B cell (primary cell): ENCODE results near the gene SEMA4G. TPM values are rescaled to one million over a fixed set of nuclear protein-coding genes. Genes with fewer than 3 reads are reported as not detected.

Experiments used
- ATAC-seq: fragments of 200-7000 bp; cut with Tn5 transposase; one replicate; pipeline ENCODE4 v1.10.0; 2021; ENCODE audit warnings: low read depth, mild to moderate bottlenecking, moderate number of reproducible peaks, moderate library complexity
- CTCF ChIA-PET: fragments of 350-600 bp; sonication (Branson Sonifier 250); formaldehyde crosslinking; loops from one replicate; lab custom pipeline; 2021; ENCODE audit warnings: antibody characterized with exemption, inconsistent platforms; lab: Charles Lee
- POLR2A ChIA-PET: fragments of 350-600 bp; sonication (Branson Sonifier 250); formaldehyde crosslinking; loops from one replicate; lab custom pipeline; 2021; ENCODE audit warnings: antibody characterized with exemption; lab: Charles Lee
- DNase-seq: peaks from one replicate; pipeline ENCODE4 v3.0.0; 2013
- H2AFZ ChIP-seq: 2 replicates; pipeline ENCODE4 v1.6.1; 2012; ENCODE audit warnings: mild to moderate bottlenecking, low read depth, low read length; ENCODE audit not compliant: insufficient read depth, poor library complexity, severe bottlenecking
- H3K27ac ChIP-seq, 2 donors: 1 replicate in 1 of 2; 2 replicates in 1 of 2; pipeline ENCODE4 v1.5.1; 2012 to 2013; ENCODE audit warnings: low read length in 2 of 2, mild to moderate bottlenecking in 2 of 2, moderate library complexity in 1 of 2
- H3K27me3 ChIP-seq, 4 experiments: fragments of 200-600 bp in 1 of 4; sonication (generic) in 1 of 4; replicated peaks in 1 of 4; 1 replicate in 2 of 4; 2 replicates in 2 of 4; pipeline versions ENCODE4 v1.6.1 to v1.7.0; 2013 to 2016; ENCODE audit warnings: low read length in 3 of 4, mild to moderate bottlenecking in 2 of 4, mixed read lengths in 1 of 4, moderate library complexity in 1 of 4; ENCODE audit not compliant: insufficient read depth in 4 of 4, control insufficient read depth in 3 of 4; ENCODE audit errors: control extremely low read depth in 1 of 4
- H3K36me3 ChIP-seq, 2 experiments: replicated peaks in 1 of 2; 1 replicate in 1 of 2; 2 replicates in 1 of 2; pipeline versions ENCODE4 v1.6.1 to v1.7.1; 2013; ENCODE audit warnings: low read length in 1 of 2; ENCODE audit not compliant: insufficient read depth in 2 of 2, control insufficient read depth in 1 of 2; ENCODE audit errors: control extremely low read depth in 1 of 2, extremely low read depth in 1 of 2
- H3K4me1 ChIP-seq, 2 donors: fragments of 200-600 bp in 1 of 2; sonication (generic) in 1 of 2; 1 replicate in 1 of 2; 2 replicates in 1 of 2; pipeline versions ENCODE4 v1.5.1 to v1.6.1; 2013 to 2017; ENCODE audit warnings: low read length in 2 of 2; ENCODE audit not compliant: control insufficient read depth in 2 of 2, insufficient read depth in 2 of 2
- H3K4me2 ChIP-seq: replicated peaks from 2 replicates; pipeline ENCODE3; 2012; ENCODE audit warnings: mild to moderate bottlenecking, low read depth, low read length; ENCODE audit not compliant: poor library complexity, severe bottlenecking
- H3K4me3 ChIP-seq, 5 experiments: fragments of 200-600 bp in 1 of 5; sonication (generic) in 1 of 5; 1 replicate in 3 of 5; 2 replicates in 2 of 5; pipeline versions ENCODE4 v1.5.1 to v1.7.0; 2011 to 2016; ENCODE audit warnings: low read length in 4 of 5, mild to moderate bottlenecking in 4 of 5, low read depth in 2 of 5, control low read depth in 1 of 5, moderate library complexity in 1 of 5; ENCODE audit not compliant: insufficient read depth in 1 of 5; ENCODE audit errors: control extremely low read depth in 1 of 5, extremely low read depth in 1 of 5
- H3K79me2 ChIP-seq: fragments of 200-600 bp; sonication (generic); one replicate; pipeline ENCODE4 v1.6.0; 2016; ENCODE audit warnings: low read length; ENCODE audit not compliant: control insufficient read depth, insufficient read depth
- H3K9ac ChIP-seq: fragments of 200-600 bp; sonication (generic); 2 replicates; pipeline ENCODE4 v1.6.1; 2017; ENCODE audit warnings: mild to moderate bottlenecking, low read length, moderate library complexity
- H3K9me3 ChIP-seq, 3 donors: one replicate each; pipeline versions ENCODE4 v1.6.1 to v1.7.1; 2013; ENCODE audit warnings: low read length in 2 of 3; ENCODE audit not compliant: control insufficient read depth in 2 of 3, insufficient read depth in 1 of 3; ENCODE audit errors: control extremely low read depth in 1 of 3
- H4K20me1 ChIP-seq: 2 replicates; pipeline ENCODE4 v1.6.0; 2012; ENCODE audit warnings: mild to moderate bottlenecking, low read length; ENCODE audit not compliant: insufficient read depth, control insufficient read depth, poor library complexity, severe bottlenecking
- H3K27ac Mint-ChIP-seq: one replicate; pipeline ENCODE4 v1.8.0; 2021; ENCODE audit warnings: mixed read lengths
- H3K27me3 Mint-ChIP-seq: one replicate; pipeline ENCODE4 v1.8.0; 2021; ENCODE audit warnings: mixed read lengths
- H3K4me1 Mint-ChIP-seq: one replicate; pipeline ENCODE4 v1.8.0; 2021; ENCODE audit warnings: mixed read lengths
- H3K4me3 Mint-ChIP-seq: one replicate; pipeline ENCODE4 v1.8.0; 2021; ENCODE audit warnings: mixed read lengths
- H3K9me3 Mint-ChIP-seq: one replicate; pipeline ENCODE4 v1.8.0; 2022; ENCODE audit warnings: mixed read lengths; ENCODE audit not compliant: insufficient read depth
- EZH2 ChIP-seq: IDR thresholded peaks from 2 replicates; pipeline ENCODE4 v1.6.1; 2012; ENCODE audit warnings: borderline replicate concordance, low read depth, mild to moderate bottlenecking, moderate library complexity, low read length; ENCODE audit not compliant: insufficient read depth, poor library complexity, severe bottlenecking
- WGBS: methylation state at CpG from one replicate; pipeline ENCODE4 v1.1.5; 2013; ENCODE audit warnings: missing lambda C conversion rate; ENCODE audit not compliant: insufficient coverage; 5-methylcytosine and 5-hydroxymethylcytosine counted together
- intact Hi-C: fragments of 100-400 bp; cut with micrococcal nuclease; formaldehyde crosslinking; loops from one replicate; pipeline ENCODE4 v1.10.0; 2022
- polyA plus RNA-seq: library from polyadenylated mRNA; depleted of rRNA; stranded (reverse); fragments of >200 nt; gene quantifications from 2 replicates; pipeline ENCODE4 v1.2.3, GENCODE V29; 2012
- total RNA-seq, 2 donors: library from RNA; stranded (reverse); fragments of 120-200 nt in 1 of 2; gene quantifications; 1 replicate in 1 of 2; 2 replicates in 1 of 2; pipeline versions ENCODE4 v1.2.3 to v1.2.4, GENCODE V29; 2013 to 2022
- TF ChIP-seq, protein P1 (sequence below): fragments of 200-600 bp; IDR thresholded peaks from one replicate; pipeline ENCODE4 v1.8.0; 2022; ENCODE audit warnings: antibody characterized with exemption, mild to moderate bottlenecking

SEMA4G gene
- total and polyA plus RNA-seq, 2 donors (not counting 1 experiment from before 2014, with no cell fraction given): 0.84 to 0.96 TPM

DNA sequence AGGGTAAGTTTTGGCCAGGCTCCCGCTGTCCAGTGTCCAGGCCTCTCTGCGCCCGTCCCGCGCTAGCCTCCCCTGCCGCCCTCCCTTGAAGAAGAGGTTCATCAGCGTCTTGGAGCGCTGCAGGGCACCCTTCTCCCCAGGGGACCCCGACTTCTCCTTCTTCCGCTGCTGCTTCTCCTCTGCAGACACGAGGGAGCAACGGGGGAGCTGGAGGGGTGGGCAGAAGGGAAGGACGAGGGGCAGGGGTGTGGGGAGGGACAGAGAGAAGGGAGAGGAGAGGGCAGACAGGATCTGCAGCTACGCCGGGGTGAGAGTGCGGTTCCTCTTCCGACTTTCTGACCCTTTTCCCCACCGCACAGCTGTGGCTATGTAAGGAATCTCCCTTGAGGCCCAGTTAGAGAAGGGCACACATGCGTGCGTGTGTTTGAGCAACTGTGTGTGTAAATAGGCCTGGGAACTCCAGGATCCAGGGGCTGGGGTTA, 48.9 kb downstream of the SEMA4G start:
- WGBS: 6% methylated on average over 6 of the region's 20 CpGs
- DNase-seq: peak; percentile 61
- Histone ChIP-seq H3K4me2 (peak overlapping the region; percentile 65), H3K4me3 (peak overlapping the region in 2 of 5 experiments; percentile 5 to 23), H3K27me3 (peaks cover 0 to 46% (median 24%) of the 10 kb centered on the region in 4 experiments), H3K36me3 (no peaks in the 10 kb centered on the region), H3K4me1 (peaks cover 19 to 24% of the 10 kb centered on the region in 2 donors), H3K9me3 (no peaks in the 10 kb centered on the region), H2AFZ (peak overlapping the region; percentile 32), H3K27ac (no peak overlapping the region), H3K9ac (peak overlapping the region; percentile 3), H4K20me1 (no peaks in the 10 kb centered on the region), H3K79me2 (no peaks in the 10 kb centered on the region)
- H3K27ac Mint-ChIP-seq: no peak overlapping the region
- peaks cover 38% of the 10 kb centered on the region for H3K27me3 Mint-ChIP-seq
- peaks cover 20% of the 10 kb centered on the region for H3K4me1 Mint-ChIP-seq
- ATAC-seq: peak; percentile 16
- intact Hi-C loops: no loop called here
- peak overlapping the region; percentile 38 for H3K4me3 Mint-ChIP-seq
- CTCF ChIA-PET: interaction anchor here (1.0 to 7.0 kb wide), 11 partner anchors 12 to 124 kb away, joined by 3 to 57 read pairs (median 5); partner anchors contain the start of genes LZTS2, PDZD7 and SFXN3
- POLR2A ChIA-PET: interaction anchor here (0.6 to 1.8 kb wide), 3 partner anchors 13 to 26 kb away, joined by 4 to 9 read pairs (median 7); partner anchors contain the start of genes LZTS2, PDZD7 and SFXN3
- TF ChIP-seq EZH2: no peak
- TF ChIP-seq, protein P1, sequence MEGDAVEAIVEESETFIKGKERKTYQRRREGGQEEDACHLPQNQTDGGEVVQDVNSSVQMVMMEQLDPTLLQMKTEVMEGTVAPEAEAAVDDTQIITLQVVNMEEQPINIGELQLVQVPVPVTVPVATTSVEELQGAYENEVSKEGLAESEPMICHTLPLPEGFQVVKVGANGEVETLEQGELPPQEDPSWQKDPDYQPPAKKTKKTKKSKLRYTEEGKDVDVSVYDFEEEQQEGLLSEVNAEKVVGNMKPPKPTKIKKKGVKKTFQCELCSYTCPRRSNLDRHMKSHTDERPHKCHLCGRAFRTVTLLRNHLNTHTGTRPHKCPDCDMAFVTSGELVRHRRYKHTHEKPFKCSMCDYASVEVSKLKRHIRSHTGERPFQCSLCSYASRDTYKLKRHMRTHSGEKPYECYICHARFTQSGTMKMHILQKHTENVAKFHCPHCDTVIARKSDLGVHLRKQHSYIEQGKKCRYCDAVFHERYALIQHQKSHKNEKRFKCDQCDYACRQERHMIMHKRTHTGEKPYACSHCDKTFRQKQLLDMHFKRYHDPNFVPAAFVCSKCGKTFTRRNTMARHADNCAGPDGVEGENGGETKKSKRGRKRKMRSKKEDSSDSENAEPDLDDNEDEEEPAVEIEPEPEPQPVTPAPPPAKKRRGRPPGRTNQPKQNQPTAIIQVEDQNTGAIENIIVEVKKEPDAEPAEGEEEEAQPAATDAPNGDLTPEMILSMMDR: no peak
- no peaks in the 10 kb centered on the region for H3K9me3 Mint-ChIP-seq
